GM21825 (cell line): Measurements from ENCODE around the gene STEAP2.
A peak's percentile ranks its signal among the peaks of the same experiment; 100 is the strongest.
"Not testable (repeated sequence)": the region's sequence is repeated elsewhere in the genome, so short reads cannot be mapped to it uniquely, and the experiment has no call there.

Experiments
- ATAC-seq: cut with Tn5 transposase; IDR thresholded peaks from one replicate; pipeline ENCODE4 v1.9.1; 2021; ENCODE audit warnings: mild to moderate bottlenecking, moderate library complexity; ENCODE audit not compliant: unreplicated experiment

Gene STEAP2

GRCh38 chr7:90232430-90232829, 20.9 kb downstream of the STEAP2 start:
- no peak for ATAC-seq

- ATAC-seq, result no peak
Measured at GRCh38 chr7:90233569-90233968, 22.0 kb downstream of the STEAP2 start.

- ATAC-seq, result no peak
Measured at GRCh38 chr7:90236721-90237289, 25.3 kb downstream of the STEAP2 start.

- no peak for ATAC-seq
Measured at GRCh38 chr7:90238022-90238421, 26.5 kb downstream of the STEAP2 start.

- ATAC-seq, result no peak
Measured at GRCh38 chr7:90238583-90238982, 27.0 kb downstream of the STEAP2 start.

GRCh38 chr7:90239050-90239449, 27.5 kb downstream of the STEAP2 start:
- ATAC-seq, result no peak

GRCh38 chr7:90239625-90240228, 28.2 kb downstream of the STEAP2 start:
- no peak for ATAC-seq

- ATAC-seq, result peak; percentile 44
Measured at GRCh38 chr7:90242369-90243168, 31.0 kb downstream of the STEAP2 start.

GRCh38 chr7:90243556-90243955, 32.0 kb downstream of the STEAP2 start:
- no peak for ATAC-seq

- ATAC-seq, result no peak
Measured at GRCh38 chr7:90244565-90244908, 33.0 kb downstream of the STEAP2 start.

- ATAC-seq, result peak; percentile 89
Measured at GRCh38 chr7:90244909-90245851, 33.6 kb downstream of the STEAP2 start, which contains the start of gene CFAP69. Gene CFAP69 (plus strand): TSS chr7:90245174. CDS start chr7:90245425, 251 bp downstream.

GRCh38 chr7:90246171-90246570, 34.6 kb downstream of the STEAP2 start:
- no peak for ATAC-seq

- no peak for ATAC-seq
Measured at GRCh38 chr7:90248706-90249105, 37.2 kb downstream of the STEAP2 start.

- ATAC-seq, result no peak
Measured at GRCh38 chr7:90250601-90251303, 39.2 kb downstream of the STEAP2 start.

GRCh38 chr7:90251304-90251635, 39.7 kb downstream of the STEAP2 start:
- no peak for ATAC-seq

GRCh38 chr7:90256011-90256410, 44.5 kb downstream of the STEAP2 start:
- ATAC-seq, result not testable (repeated sequence)

GRCh38 chr7:90256778-90257177, 45.2 kb downstream of the STEAP2 start:
- no peak for ATAC-seq

- ATAC-seq, result no peak
Measured at GRCh38 chr7:90261441-90261840, 49.9 kb downstream of the STEAP2 start.

GRCh38 chr7:90262438-90262837, 50.9 kb downstream of the STEAP2 start:
- ATAC-seq, result peak; percentile 61

GRCh38 chr7:90266808-90267207, 55.3 kb downstream of the STEAP2 start:
- no peak for ATAC-seq
